Right renal cortex interstitium (tissue), 3 donors: ENCODE data around the gene FAM193A. TPM values are rescaled to one million over a fixed set of nuclear protein-coding genes. Genes with fewer than 3 reads are reported as not detected.
"Not testable (repeated sequence)": the region's sequence is repeated elsewhere in the genome, so short reads cannot be mapped to it uniquely, and the experiment has no call there.

Experiments used
- DNase-seq, 3 donors: peaks; one replicate each; pipeline ENCODE4 v3.0.0-alpha.2; 2013; ENCODE audit warnings: low read depth in 3 of 3, low spot score in 2 of 3
- polyA plus RNA-seq, 3 donors: library from polyadenylated mRNA; unstranded; fragments of 120-200 nt; gene quantifications; one replicate each; pipeline ENCODE4 v1.2.1, GENCODE V29; 2013; ENCODE audit not compliant: insufficient read length in 3 of 3

FAM193A gene
- polyA plus RNA-seq, 3 donors, result 23.3 to 25.7 (median 23.7) TPM

DNA sequence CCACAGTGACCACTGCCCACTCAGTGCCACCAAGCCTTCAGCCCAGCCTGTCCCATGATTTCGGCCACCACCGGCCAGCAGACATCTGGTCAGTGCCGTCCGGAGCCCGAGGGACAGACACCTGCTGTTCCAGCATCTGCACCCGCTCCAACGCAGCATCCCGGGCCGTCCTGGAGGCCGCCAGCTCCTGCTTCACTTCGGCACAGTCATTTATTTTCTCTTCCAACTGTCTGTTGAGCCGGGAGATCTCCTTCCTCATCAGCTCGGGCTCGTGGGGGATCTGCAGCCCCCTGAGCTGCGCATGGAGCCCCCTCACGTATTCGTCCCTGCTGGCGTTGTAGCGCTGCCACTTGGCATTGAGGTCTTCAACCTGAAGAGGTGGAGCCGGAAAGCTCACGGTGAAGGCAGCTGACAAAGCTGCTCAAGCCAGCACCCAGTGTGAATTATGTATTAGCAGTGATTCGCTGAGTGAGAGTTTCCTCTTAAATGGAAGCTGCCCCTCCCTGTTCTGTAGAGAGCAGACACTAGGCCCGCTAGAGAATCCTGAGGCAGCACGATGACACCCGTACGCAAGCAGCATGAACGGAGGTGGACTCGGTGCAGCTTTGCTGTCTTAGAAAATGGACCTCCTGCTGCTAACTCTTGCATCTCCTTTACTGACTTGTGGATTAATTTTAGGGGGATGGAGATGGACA lies 208.3 kb downstream of the FAM193A start:
- DNase-seq, result no peak

GRCh38 chr4:2745516-2745915 lies 209.1 kb downstream of the FAM193A start:
- DNase-seq, result no peak

DNA sequence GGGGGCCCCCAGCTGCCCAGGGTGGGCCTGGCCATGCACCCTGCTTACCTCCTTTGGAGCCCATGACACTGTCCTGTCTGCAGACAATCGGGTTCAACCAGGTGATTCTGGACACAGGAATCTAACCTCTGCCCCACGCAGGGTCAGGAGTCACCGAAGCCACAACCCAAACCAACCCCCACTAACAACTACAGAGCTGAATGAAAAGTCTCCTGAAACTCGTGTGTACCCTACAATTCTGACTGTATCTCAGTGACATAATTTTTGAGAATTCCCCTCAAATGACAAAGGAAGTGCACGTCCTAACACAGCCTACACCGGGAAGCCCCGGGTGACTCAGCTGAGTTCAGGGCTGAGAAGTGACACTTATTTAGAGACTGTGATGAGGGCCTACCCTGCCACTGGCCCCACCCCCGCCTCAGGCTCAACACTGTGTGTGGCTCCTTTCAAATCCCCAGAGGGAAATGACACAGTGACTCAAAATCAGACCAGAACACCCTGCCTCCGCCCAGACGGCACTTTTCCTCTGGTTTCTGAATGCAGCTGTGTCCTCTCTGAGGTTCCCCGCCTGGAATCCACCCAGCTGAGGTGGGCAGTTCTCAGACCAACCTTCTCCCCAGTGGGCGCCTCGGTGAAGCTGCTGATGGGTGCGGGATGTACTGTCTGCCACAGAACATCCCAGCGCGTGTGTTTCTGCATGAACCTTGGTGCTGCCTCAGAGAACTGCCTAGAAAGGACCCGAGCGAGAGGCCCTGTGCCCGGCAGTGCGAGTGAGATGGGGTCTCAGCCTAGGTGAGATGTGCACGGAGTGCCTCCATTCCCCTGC lies 209.7 kb downstream of the FAM193A start:
- no peak for DNase-seq

GRCh38 chr4:2746891-2747695 lies 210.6 kb downstream of the FAM193A start:
- no peak for DNase-seq

- no peak for DNase-seq
These were observed 214.5 kb downstream of the FAM193A start for GRCh38 chr4:2750719-2751605.

- no peak for DNase-seq
These were observed 217.0 kb downstream of the FAM193A start for GRCh38 chr4:2753436-2753835.

DNA sequence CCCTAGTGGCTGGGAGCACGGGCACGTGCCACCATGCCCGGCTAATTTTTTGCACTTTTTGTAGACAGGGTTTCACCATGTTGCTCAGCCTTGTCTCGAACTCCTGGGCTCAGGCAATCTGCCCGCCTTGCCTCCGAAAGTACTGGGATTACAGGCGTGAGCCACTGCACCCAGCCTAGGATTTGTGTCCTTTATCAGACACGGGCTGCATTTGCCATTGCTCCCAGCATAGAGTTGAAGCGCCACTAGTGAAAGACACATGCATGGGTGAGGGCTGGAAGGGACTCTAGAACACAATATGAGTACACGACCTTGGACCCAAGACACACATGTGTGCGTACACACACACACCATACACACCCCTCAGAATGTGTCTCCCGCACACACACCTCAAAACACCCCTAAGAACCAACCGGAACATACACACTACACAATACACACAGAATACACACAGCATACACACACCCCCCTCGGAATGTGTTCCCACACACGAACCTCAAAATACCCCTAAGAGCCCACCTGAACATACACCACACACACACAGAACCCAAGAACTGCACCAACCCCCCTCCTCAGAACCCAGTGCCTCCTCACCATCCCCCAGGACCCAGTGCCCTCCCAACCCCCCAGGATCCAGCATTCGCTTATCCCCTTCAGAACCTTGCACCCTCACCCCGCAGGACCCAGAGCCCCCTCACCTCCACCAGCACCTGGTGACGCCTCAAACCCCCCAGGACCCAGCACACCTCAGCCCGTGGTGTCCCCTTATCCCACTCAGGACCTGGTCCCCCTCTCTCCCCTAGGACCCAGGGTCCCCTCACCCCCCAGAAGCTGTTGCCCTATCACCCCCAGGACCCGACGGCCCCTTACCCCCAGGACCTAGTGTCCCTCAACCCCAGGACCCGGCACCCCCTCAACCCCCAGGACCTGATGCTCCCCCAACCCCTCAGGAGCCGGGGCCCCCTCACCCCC lies 218.7 kb downstream of the FAM193A start:
- DNase-seq, result no peak

DNA sequence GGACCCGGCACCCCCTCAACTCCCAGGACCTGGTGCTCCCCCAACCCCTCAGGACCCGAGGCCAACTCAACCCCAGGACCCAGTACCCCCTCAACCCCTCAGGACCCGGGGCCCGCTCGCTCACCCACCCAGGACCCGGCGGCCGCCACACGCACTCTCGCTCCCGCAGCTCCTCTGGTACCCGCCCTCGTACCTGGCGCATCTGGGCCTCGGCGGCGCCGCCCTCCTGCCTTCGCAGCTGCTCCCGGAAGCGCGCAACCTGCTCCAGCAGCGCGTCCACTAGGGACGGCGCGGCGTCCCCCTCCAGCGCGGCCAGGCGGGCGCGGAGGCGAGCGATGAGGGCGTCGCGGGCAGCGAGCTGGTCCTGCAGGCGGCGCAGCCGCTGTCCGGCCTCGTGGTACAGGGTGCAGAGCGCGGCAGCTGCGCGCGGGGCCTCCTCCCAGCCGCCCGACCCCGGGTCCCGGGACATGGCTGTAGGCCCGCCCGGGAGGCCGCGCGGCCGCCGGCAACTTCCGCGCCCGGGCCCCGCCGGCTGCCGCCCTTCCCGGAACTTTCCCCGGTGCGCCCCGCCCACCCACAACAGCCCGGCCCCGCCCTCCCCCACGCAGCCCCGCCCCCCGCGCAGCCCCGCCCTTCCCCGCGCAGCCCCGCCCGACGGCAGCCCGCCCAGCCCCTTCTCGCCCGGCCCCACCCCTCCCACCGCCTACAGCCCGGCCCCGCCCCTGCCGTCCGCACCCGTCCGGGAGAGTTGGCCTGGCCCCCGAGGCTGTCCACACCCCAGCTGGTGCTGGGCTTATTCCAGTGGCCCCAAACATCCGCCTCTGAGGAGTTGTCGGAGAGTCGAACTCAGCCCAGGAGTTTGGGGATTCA lies 219.6 kb downstream of the FAM193A start, which contains the start of gene TNIP2:
Gene TNIP2, minus strand, starts transcription at position 516 of the 870 bp plus-strand sequence. Its CDS starts 47 bp downstream, at position 469.
- peak; percentile 38 to 43 (median 42) for DNase-seq

DNA sequence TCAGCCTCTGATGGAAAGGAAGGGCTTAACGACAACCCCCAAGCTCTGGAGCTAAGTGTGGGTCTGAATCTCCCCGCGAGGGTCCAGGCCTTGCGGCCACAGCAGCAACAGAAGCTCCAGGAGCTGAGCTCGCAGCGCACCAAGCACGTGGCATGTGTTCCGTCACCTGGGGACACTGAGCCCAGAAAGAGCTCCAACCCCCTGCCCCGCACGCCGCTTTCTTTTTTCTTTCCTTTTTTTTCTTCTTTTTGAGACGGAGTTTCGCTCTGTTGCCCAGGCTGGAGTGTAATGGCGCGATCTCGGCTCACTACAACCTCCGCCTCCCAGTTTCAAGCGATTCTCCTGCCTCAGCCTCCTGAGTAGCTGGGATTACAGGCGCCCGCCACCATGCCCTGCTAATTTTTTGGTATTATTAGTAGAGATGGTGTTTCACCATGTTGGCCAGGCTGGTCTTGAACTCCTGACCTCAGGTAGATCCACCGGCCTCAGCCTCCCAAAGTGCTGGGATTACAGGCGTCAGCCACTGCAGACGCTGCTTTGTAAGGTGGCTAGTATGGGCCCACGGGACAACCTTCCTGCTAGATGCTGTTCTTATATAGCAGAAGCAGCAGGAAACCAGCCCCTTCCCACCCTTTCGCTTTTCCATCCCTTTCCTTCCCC lies 220.4 kb downstream of the FAM193A start:
- DNase-seq, result no peak

GRCh38 chr4:2757426-2757825 lies 221.0 kb downstream of the FAM193A start:
- DNase-seq, result no peak

DNA sequence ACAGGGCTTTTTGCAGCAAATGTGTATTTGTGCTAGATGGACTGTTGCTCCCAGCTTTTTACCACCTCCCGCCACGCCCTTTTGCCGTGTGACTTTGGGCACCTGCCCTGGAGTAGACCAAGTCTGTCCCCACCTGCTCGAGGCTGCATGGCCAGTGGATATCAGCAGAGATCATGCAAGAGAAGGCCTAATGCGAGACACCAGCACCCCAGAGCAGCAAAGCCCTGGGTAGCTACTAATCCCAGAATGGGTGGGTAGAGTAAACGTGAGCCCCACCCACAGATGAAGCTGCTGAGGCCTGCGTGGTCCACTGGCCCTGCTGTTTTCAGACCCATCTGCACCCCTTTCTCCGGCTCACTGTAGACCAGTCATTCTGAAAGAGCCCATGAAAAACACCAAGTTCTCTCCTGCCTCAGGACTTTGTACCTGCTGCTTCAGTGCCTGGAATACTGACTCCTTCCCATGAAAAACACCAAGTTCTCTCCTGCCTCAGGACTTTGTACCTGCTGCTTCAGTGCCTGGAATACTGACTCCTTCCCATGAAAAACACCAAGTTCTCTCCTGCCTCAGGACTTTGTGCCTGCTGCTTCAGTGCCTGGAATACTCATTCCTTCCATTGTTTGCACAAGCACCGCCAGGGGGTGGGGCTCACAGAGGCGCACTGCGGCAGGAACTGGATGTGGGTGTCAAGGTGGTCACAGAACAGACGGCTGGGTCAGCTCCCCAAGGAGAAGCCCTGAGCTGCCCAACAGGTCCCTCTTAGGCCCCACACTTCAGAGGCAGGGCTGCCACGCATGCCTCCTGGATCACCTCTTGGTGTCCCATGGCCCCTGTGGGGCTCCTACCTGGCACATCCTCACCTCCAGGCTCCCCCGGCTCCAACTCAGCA lies 224.8 kb downstream of the FAM193A start:
- DNase-seq, result no peak

- DNase-seq, result no peak
These were observed 225.6 kb downstream of the FAM193A start for GRCh38 chr4:2762048-2762447.

DNA sequence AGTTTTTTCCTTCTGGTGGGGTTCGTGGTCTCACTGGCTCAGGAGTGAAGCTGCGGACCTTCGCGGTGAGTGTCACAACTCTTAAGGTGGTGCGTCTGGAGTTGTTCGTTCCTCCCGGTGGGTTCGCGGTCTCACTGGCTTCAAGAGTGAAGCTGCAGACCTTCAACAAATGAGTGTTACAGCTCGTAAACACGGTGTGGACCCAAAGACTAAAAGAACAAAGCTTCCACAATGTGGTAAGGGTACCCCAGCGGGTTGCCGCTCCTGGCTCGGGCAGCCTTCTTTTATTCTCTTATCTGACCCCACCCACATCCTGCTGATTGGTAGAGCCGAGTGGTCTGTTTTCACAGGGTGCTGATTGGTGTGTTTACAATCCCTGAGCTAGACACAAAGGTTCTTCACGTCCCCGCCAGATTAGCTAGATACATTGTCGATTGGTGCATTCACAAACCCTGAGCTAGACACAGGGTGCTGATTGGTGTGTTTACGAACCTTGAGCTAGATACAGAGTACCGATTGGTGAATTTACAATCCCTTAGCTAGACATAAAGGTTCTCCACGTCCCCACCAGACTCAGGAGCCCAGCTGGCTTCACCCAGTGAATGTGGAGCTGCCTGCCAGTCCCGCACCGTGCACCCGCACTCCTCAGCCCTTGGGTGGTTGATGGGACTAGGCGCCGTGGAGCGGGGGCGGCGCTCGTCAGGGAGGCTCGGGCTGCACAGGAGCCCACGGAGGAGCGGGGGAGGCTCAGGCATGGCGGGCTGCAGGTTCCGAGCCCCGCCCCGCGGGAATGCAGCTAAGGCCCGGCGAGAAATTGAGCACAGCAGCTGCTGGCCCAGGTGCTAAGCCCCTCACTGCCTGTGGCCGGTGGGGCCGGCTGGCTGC lies 226.3 kb downstream of the FAM193A start:
- DNase-seq, result not testable (repeated sequence)

DNA sequence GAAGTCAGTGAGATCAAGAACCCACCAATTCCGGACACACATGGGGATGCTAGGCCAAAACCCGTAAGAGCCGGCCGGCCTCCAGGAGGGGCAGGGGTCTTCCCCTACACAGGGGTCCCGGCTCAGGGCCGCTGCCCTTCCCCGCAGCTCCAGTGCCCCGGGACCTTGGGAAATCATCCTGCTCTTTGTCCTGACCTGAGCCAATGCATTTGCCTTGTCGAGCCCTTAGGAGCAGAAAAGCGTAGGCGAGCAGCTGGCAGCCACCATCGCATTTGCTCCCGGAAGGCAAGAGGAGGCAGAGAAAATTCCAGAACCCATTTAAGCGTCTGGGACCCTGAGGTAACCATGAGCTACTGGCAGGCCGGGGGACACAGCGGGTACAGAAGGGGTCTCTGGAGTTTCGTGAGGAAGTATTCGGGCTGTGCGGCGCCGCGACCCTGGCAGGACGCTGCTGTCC lies 227.1 kb downstream of the FAM193A start:
- no peak for DNase-seq

DNA sequence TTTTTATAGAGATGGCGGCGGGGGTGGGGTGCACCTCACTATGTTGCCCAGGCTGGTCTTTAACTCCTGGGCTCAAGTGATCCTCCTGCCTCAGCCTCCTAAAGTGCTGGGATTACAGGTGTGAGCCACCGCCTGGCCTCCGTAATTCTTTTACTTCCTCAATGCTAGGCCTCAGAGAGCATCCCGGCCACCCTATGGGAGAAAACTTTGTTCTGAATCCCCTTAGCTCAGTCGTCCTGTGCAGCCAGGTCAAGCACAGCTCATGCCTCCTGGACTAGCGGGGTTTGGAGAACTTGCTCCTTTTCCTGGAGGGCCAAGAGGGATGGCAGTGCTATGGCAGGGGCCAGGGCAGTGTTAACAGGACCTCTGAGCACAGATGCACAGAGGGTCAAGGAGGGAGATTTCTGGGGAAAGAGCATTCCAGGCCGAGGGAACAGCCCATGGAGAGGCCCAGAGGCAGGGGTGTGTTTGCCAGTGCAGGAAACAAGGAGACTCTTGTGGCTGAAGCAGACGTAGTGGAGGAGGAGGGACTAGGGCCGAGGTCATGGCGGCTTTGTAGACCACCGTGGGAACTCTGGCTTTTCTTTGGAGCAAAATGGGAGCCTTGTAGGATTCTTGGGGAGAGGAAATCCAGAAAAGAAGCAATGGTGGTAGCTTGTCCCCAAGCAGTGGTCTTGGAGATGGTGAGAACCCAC lies 229.5 kb downstream of the FAM193A start:
- no peak for DNase-seq
